GM23248 (cell line): ENCODE measurements around the gene DHX36. TPM values are rescaled to one million over a fixed set of nuclear protein-coding genes. Genes with fewer than 3 reads are reported as not detected.

Experiments
- DNase-seq: peaks from one replicate; pipeline ENCODE4 v3.0.0-alpha.2; 2015
- H2AFZ ChIP-seq: fragments of 200-600 bp; sonication (generic); 2 replicates; pipeline ENCODE4 v1.6.1; 2016; ENCODE audit warnings: antibody characterized with exemption
- H3F3A ChIP-seq: fragments of 200-600 bp; sonication (generic); 2 replicates; pipeline ENCODE4 v1.6.1; 2016; ENCODE audit warnings: mild to moderate bottlenecking, antibody characterized with exemption, mixed run types; ENCODE audit not compliant: insufficient read depth
- H3K27ac ChIP-seq: fragments of 200-600 bp; sonication (generic); 2 replicates; pipeline ENCODE4 v1.5.1; 2016; ENCODE audit warnings: mild to moderate bottlenecking
- H3K27me3 ChIP-seq: fragments of 200-600 bp; sonication (generic); replicated peaks from 2 replicates; pipeline ENCODE4 v1.6.1; 2016; ENCODE audit warnings: mild to moderate bottlenecking; ENCODE audit not compliant: insufficient read depth
- H3K36me3 ChIP-seq: fragments of 200-600 bp; sonication (generic); 2 replicates; pipeline ENCODE4 v1.6.1; 2016; ENCODE audit warnings: low read depth, mild to moderate bottlenecking
- H3K4me1 ChIP-seq: fragments of 200-600 bp; sonication (generic); 2 replicates; pipeline ENCODE4 v1.6.1; 2016; ENCODE audit warnings: mild to moderate bottlenecking; ENCODE audit not compliant: insufficient read depth
- H3K4me2 ChIP-seq: fragments of 200-600 bp; sonication (generic); one replicate; pipeline ENCODE4 v1.6.1; 2016; ENCODE audit warnings: mild to moderate bottlenecking; ENCODE audit not compliant: unreplicated experiment
- H3K4me3 ChIP-seq: fragments of 200-600 bp; sonication (generic); 2 replicates; pipeline ENCODE4 v1.5.1; 2016; ENCODE audit warnings: mild to moderate bottlenecking
- H3K79me2 ChIP-seq: fragments of 200-600 bp; sonication (generic); 2 replicates; pipeline ENCODE4 v1.6.1; 2016; ENCODE audit warnings: mild to moderate bottlenecking; ENCODE audit not compliant: insufficient read depth
- H3K9ac ChIP-seq: fragments of 200-600 bp; sonication (generic); 2 replicates; pipeline ENCODE4 v1.6.1; 2016; ENCODE audit warnings: mild to moderate bottlenecking
- H3K9me2 ChIP-seq: fragments of 200-600 bp; sonication (generic); 2 replicates; pipeline ENCODE4 v1.6.1; 2016; ENCODE audit warnings: mixed run types, mild to moderate bottlenecking, moderate library complexity; ENCODE audit not compliant: insufficient read depth
- H3K9me3 ChIP-seq: fragments of 200-600 bp; sonication (generic); one replicate; pipeline ENCODE4 v1.6.1; 2017; ENCODE audit warnings: low read depth
- H4K20me1 ChIP-seq: fragments of 200-600 bp; sonication (generic); 2 replicates; pipeline ENCODE4 v1.6.0; 2016; ENCODE audit not compliant: insufficient read depth
- EZH2 ChIP-seq: fragments of 200-600 bp; sonication (generic); IDR thresholded peaks from 2 replicates; pipeline ENCODE4 v1.6.1; 2018; ENCODE audit warnings: antibody characterized with exemption, mild to moderate bottlenecking; ENCODE audit not compliant: insufficient read depth, poor library complexity, severe bottlenecking
- EZH2phosphoT487 ChIP-seq: fragments of 200-600 bp; sonication (generic); IDR thresholded peaks from 2 replicates; pipeline ENCODE4 v1.6.1; 2018; ENCODE audit warnings: antibody characterized with exemption, moderate library complexity, mild to moderate bottlenecking, low read depth; ENCODE audit not compliant: insufficient read depth
- WGBS, 2 experiments: methylation state at CpG; one replicate each; pipeline ENCODE4 v1.1.6; 2015 to 2017; ENCODE audit warnings: low lambda C conversion rate in 2 of 2, low coverage in 1 of 2; ENCODE audit errors: missing lambda C conversion rate in 2 of 2; 5-methylcytosine and 5-hydroxymethylcytosine counted together
- in situ Hi-C: fragments of 300-500 bp; cut with MboI; formaldehyde crosslinking; loops from 2 replicates; pipeline ENCODE4 v1.15.0; 2020
- polyA plus RNA-seq: library from polyadenylated mRNA; unstranded; fragments of >200 nt; fragmentation: Nextera tagmentation; extraction: Ambion mirVana; gene quantifications from 2 replicates; pipeline ENCODE4 v1.2.1, GENCODE V29; 2016
- total RNA-seq: library from RNA; depleted of rRNA; stranded (reverse); fragments of >200 nt; shearing (Covaris generic); gene quantifications from 2 replicates; pipeline ENCODE4 v1.2.3, GENCODE V29; 2014

The DHX36 gene
- total and polyA plus RNA-seq, 2 experiments from 2014 or later: 15.8 to 22.5 TPM

DNA sequence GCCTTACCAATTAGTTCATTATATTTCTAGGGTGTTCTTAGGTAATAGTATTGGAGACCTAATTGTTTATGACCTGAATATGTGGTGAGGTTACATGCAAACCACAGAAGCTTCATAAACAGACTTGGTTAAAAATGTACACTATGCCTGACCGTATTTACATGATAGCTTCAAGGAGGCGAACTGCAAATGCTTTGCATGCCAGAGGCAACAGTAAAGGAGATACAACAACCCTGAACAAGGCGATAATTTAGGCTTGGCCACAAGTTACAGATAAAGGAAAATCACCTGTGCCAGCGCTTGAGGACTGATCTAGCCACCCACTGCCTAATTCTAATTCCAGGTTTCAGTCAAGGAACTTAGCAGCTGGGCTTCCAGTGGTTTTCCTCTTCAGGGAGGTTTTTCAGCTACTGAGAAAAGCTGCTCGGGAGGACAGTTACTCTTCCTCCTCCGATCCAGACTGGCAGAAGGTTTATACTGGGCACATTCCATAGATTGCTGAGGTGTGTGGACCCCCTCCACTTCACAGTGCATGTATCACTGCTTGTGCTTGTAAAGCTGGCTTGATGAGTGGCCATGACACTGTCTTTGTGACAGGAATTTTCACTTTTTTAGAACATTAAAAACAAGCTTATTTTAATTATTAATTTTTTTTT, 95.6 kb downstream of the DHX36 start:
- Histone ChIP-seq H3K36me3 (no peaks in the 10 kb centered on the region), H3K4me3 (no peak overlapping the region), H3K79me2 (no peaks in the 10 kb centered on the region), H3K9me2 (no peaks in the 10 kb centered on the region), H3K27me3 (no peaks in the 10 kb centered on the region), H3K9me3 (no peaks in the 10 kb centered on the region), H3F3A (no peaks in the 10 kb centered on the region), H2AFZ (no peak overlapping the region), H4K20me1 (no peaks in the 10 kb centered on the region), H3K4me2 (no peak overlapping the region), H3K27ac (no peak overlapping the region), H3K4me1 (no peaks in the 10 kb centered on the region), H3K9ac (no peak overlapping the region)
- whole genome bisulfite sequencing, 2 experiments: 83 to 84% methylated on average over 6 of the region's 6 CpGs
- TF ChIP-seq EZH2 (no peak), EZH2phosphoT487 (no peak)
- no peak for DNase-seq
- in situ Hi-C loops: no loop called here

DNA sequence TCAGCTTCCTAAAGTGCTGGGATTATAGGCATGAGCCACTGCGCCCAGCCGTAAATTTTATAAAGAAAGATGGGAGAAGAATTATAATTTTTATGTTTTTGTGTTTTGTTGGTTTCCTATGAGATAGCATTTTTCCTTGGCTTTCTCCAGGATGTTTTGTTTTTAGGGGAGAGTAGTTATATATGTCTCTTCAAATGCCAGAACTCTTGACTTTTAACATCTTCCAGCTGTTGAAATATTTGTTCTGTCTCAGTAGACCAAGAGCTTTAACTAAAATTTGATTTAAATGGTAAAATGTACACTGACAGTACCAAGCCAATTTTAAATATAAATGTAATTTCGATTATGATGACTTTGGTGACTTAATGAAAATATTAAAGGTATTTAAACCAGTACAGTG, 96.8 kb downstream of the DHX36 start:
- no peak overlapping the region for H3K4me3 ChIP-seq
- WGBS, 2 experiments: 43 to 47% methylated on average over 3 of the region's 3 CpGs
- H3K79me2 ChIP-seq: no peaks in the 10 kb centered on the region
- no peaks in the 10 kb centered on the region for H3K36me3 ChIP-seq
- no peak overlapping the region for H3K4me2 ChIP-seq
- TF ChIP-seq EZH2phosphoT487 (no peak), EZH2 (no peak)
- in situ Hi-C loops: no loop called here
- no peaks in the 10 kb centered on the region for H3K9me2 ChIP-seq
- H3F3A ChIP-seq: no peaks in the 10 kb centered on the region
- H3K27me3 ChIP-seq: no peaks in the 10 kb centered on the region
- no peak overlapping the region for H3K9ac ChIP-seq
- no peak overlapping the region for H3K27ac ChIP-seq
- H4K20me1 ChIP-seq: no peaks in the 10 kb centered on the region
- H3K4me1 ChIP-seq: no peaks in the 10 kb centered on the region
- no peak for DNase-seq
- no peak overlapping the region for H2AFZ ChIP-seq
- no peaks in the 10 kb centered on the region for H3K9me3 ChIP-seq

DNA sequence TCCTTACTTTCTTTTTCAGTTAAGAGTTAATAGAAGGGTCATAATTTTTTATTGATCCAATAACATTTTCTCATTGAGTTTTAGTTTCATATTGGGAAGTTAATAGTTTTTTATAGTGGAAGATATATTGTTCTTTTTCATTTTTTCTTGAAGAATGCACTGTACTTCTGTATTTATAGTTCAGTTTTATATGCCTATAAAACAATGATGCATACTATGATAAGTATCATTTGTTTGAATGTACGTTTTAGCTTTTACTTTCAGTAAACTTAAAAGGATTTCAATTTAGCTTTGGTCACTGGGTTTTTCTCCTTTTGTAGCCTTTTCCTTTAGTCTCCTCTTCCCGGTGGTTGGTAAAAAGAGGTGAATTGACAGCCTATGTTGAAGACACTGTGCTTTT, 98.8 kb downstream of the DHX36 start:
- TF ChIP-seq EZH2 (no peak), EZH2phosphoT487 (no peak)
- no peaks in the 10 kb centered on the region for H3F3A ChIP-seq
- 92 to 97% methylated on average over 2 of the region's 2 CpGs for WGBS, 2 experiments
- no peak for DNase-seq
- no peaks in the 10 kb centered on the region for H3K27me3 ChIP-seq
- no peak overlapping the region for H3K4me3 ChIP-seq
- no peak overlapping the region for H3K4me2 ChIP-seq
- no peaks in the 10 kb centered on the region for H3K4me1 ChIP-seq
- no peaks in the 10 kb centered on the region for H3K36me3 ChIP-seq
- no peaks in the 10 kb centered on the region for H3K9me3 ChIP-seq
- no peaks in the 10 kb centered on the region for H4K20me1 ChIP-seq
- no peaks in the 10 kb centered on the region for H3K9me2 ChIP-seq
- H3K27ac ChIP-seq: no peak overlapping the region
- no peak overlapping the region for H2AFZ ChIP-seq
- no peak overlapping the region for H3K9ac ChIP-seq
- in situ Hi-C loops: no loop called here
- H3K79me2 ChIP-seq: no peaks in the 10 kb centered on the region

DNA sequence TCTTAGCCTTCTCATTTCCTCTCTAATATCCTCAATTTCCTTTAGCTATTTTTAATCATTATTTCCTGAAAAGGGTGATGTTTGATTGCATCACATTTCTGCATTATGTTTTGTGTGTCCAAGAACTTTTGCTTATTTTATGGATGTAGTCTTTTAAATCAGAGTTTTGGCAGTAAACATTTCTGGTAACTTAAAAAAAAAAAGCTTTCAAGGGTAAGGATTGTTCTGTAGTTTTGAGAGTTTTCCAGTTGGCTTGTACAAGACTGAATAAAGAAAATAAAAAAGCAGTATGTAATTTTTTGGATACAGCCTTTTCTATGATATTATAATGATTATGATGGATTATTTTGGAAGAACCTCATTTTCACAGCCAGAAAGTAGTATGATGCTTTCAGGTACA, 99.4 kb downstream of the DHX36 start:
- in situ Hi-C loops: no loop called here
- Histone ChIP-seq H3K4me3 (no peak overlapping the region), H3K4me2 (no peak overlapping the region), H3K79me2 (no peaks in the 10 kb centered on the region), H3F3A (no peaks in the 10 kb centered on the region), H3K27me3 (no peaks in the 10 kb centered on the region), H3K9me2 (no peaks in the 10 kb centered on the region), H2AFZ (no peak overlapping the region), H3K9me3 (no peaks in the 10 kb centered on the region), H3K36me3 (no peaks in the 10 kb centered on the region), H3K4me1 (no peaks in the 10 kb centered on the region), H3K27ac (no peak overlapping the region), H3K9ac (no peak overlapping the region), H4K20me1 (no peaks in the 10 kb centered on the region)
- no peak for TF ChIP-seq EZH2
- TF ChIP-seq EZH2phosphoT487: no peak
- DNase-seq: no peak

DNA sequence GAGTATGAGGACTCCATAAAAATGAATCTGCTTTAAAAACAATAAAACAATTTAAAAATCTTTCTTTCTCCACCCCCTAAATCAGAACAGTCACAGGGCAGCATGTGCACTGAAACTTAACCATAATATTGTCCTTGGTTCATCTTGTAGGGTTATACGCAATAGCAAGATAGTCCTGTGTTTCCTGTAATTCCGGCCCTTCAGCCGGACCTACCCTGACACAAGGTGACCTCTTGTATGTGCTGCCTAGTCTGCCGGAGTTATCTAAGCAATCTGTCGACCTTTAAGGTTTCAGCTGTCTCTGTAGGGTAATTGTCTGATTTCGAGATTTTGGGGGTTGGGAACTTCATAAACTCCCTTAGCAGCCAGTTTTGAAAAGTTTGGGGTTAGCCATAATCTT, 99.9 kb downstream of the DHX36 start:
- no peaks in the 10 kb centered on the region for H3K4me1 ChIP-seq
- WGBS, 2 experiments: 89 to 93% methylated on average over 6 of the region's 6 CpGs
- H3K9ac ChIP-seq: no peak overlapping the region
- H3K9me2 ChIP-seq: no peaks in the 10 kb centered on the region
- H2AFZ ChIP-seq: no peak overlapping the region
- H3K9me3 ChIP-seq: no peaks in the 10 kb centered on the region
- TF ChIP-seq EZH2 (no peak), EZH2phosphoT487 (no peak)
- H3F3A ChIP-seq: no peaks in the 10 kb centered on the region
- in situ Hi-C loops: no loop called here
- no peak overlapping the region for H3K27ac ChIP-seq
- no peak for DNase-seq
- H3K4me3 ChIP-seq: no peak overlapping the region
- no peaks in the 10 kb centered on the region for H3K79me2 ChIP-seq
- no peak overlapping the region for H3K4me2 ChIP-seq
- no peaks in the 10 kb centered on the region for H3K27me3 ChIP-seq
- H4K20me1 ChIP-seq: no peaks in the 10 kb centered on the region
- H3K36me3 ChIP-seq: no peaks in the 10 kb centered on the region
